CD4-positive, alpha-beta T cell treated with Interleukin-4 for 4 hours (primary cell): ENCODE results near the gene CHST14.

ENCODE experiments used
- DNase-seq: peaks from one replicate; pipeline ENCODE4 v3.0.0-alpha.2; 2020

Gene CHST14

DNA sequence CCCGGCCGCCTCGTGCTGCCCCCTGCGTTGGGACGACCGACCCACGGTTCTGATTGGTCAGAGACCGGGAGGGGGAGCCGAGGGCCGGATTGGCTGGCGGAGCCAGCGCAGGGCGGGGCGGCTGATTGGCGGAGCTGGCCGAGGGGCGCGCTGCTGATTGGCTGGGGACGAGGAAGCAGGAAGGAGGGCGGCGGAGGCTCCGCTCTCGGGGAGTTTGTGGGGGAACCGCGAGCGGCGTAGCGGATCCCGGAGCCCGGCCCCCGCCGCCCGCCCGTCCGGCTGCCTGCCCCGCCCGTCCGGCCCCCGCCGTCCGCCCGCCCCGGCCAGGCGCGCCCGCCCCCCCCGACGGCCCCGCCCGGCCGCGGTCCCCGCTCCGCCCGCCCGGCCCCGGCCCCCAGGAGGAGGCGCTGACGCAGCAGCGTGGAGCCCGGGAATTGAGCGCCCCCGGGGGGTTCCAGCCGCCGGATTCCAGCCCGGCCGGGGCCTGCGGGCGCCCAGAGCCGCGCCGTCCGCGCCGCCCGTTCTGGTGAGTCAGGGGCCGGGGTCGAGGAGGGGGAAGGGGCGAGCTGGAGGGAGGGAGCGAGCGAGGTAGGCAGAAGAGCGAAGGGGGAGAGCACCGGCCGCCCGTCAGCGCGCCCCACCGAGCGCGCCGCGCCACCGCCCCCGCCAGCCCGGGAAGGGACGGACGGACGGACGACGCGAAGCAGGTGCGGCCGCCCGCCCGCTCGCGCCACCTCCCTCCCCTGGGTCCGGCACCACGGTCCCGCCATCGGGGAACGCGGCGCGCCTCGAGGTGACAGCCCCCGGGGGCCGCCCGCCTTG, 29.8 kb upstream of the CHST14 start, which contains the start of gene BAHD1:
BAHD1 (plus strand) TSS at position 211 of the 822 bp plus-strand sequence. CDS start 17,512 bp downstream, outside the sequence.
- peak; percentile 95 for DNase-seq

GRCh38 chr15:40441565-40442531, 28.9 kb upstream of the CHST14 start:
- DNase-seq, result no peak

GRCh38 chr15:40443255-40443654, 27.5 kb upstream of the CHST14 start:
- DNase-seq, result no peak

- DNase-seq, result no peak
Observed at GRCh38 chr15:40443846-40444245, 26.9 kb upstream of the CHST14 start.

DNA sequence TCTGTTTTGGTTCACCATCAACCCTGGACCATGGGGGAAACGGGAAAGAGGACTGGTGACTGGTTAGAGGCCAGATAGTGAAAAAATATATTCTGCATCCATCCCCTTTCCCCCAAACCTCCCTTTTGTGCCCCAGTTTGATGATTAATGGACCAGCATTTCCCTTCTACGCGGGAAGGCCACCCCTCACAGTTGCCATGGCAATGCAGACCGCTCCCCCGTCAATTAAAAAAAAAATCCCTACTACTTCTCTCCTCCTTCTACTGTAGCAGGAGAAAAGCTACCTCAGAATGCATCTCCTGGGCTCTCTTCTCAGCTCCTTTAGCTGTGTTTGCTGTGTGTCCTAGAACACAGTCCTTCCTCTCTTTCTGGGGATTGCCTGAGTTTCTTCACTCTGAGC, 26.0 kb upstream of the CHST14 start:
- DNase-seq, result no peak

GRCh38 chr15:40445421-40445922, 25.3 kb upstream of the CHST14 start:
- no peak for DNase-seq

GRCh38 chr15:40446144-40446543, 24.6 kb upstream of the CHST14 start:
- DNase-seq, result no peak

GRCh38 chr15:40448354-40448753, 22.4 kb upstream of the CHST14 start:
- no peak for DNase-seq

DNA sequence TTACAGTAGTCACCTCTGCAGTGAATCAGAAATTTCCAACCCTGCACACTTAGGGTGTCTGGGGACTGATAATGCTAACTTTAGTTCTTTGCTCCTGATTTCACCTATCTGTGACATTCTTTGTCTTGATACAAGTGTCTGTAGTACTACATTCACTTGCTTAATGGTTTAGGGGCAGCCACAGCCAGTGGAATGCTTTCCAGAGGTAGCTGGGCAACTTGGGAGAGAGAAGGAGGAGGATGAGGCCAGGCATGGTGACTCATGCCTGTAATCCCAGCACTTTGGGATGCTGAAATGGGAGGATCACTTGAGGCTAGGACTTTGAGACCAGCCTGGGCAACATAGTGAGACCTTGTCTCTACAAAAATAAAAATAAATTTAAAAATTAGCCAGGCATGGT, 21.5 kb upstream of the CHST14 start:
- DNase-seq, result no peak

GRCh38 chr15:40450047-40450446, 20.7 kb upstream of the CHST14 start:
- DNase-seq, result no peak

GRCh38 chr15:40451527-40452158, 19.1 kb upstream of the CHST14 start:
- no peak for DNase-seq

DNA sequence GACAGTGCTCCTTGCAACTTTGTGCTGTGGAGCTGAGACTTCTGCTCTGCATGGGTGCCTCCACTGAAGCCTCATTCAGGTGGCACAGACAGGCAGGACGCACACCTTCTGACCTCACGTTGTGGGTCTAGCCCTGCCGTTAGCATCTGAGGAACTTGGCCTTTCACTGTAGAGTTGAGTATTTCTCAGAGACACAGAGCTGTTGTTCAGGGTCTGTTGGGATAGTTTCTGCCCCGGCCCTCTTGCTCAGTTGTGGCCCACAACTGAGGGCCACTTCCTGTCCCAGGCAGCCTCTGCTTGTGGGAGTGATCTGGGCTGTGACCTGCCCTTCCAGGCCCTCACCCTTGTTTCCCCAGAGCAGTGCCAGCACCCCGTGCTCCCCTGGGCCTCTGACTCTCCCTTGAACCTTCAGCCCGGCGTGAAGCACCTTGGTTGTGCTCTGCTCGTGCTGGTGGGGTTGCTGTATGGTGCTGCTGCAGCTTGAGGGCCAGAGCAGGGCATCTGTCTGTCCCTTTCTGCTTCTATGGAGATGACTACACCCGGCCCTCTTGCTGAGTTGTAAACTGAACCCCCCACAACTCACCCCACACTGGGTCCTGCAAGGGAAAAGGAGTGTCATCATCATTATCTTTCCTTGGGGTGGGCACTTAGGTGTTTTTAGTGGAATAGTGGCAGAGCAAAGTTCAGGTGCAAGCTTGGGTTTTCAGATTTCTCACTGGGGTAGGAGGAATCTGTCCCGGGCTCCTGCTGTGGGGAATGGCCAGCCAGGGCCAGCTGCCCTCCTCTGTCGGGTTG, 18.3 kb upstream of the CHST14 start:
- DNase-seq, result no peak

DNA sequence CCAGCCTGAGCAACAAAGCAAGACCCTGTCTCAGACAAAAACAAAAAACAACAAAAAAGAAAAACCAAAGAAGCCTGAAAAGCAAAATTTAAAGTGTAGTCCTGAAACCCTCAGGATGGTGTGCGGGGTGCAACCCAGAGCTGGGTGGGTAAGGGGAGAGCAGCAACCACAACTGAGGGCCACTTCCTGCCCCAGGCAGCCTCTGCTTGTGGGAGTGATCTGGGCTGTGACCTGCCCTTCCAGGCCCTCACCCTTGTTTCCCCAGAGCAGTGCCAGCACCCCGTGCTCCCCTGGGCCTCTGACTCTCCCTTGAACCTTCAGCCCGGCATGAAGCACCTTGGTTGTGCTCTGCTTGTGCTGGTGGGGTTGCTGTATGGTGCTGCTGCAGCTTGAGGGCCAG, 16.8 kb upstream of the CHST14 start:
- DNase-seq, result peak; percentile 35

- DNase-seq, result no peak
Observed at GRCh38 chr15:40454904-40455391, 15.8 kb upstream of the CHST14 start.

DNA sequence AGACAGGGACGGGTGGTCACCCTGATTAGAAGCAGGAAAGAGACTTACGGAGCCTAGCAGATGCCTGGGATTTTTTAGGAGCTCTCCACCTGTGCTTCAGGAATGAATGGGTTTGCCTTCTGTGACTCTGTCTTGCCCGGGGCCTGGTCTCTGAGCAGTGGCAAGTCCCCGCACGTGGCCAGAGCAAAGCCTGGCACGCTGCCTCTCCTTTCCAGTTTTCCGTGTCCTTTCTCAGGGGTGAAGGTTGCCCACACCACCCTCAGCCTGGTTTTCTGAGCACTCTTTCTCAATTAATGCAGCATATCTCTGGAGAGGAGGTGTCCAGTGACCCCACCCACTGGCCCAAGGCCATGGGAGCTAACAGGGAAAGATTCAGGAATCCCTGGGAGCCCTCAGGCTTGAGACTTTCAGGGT, 14.5 kb upstream of the CHST14 start:
- no peak for DNase-seq

DNA sequence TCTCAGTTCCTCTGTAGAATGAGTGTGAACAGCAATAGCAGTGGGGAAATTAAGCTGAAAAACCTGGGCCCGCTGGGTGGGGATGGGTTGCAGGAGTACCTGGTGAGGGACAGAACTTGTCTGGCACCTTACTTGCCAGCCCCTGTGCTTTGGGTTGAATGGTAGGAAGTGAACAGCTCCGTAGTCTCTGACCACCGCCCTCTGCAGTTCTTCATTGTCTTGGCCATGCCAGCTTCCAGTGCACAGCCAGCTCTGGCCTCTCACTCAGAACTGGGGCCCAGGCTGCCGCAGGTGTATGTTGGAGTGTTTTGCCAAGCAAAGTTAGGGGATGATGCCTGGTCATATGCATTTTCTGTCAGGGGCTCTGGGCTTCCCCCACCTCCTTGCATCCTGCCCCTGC, 14.0 kb upstream of the CHST14 start:
- DNase-seq, result no peak

DNA sequence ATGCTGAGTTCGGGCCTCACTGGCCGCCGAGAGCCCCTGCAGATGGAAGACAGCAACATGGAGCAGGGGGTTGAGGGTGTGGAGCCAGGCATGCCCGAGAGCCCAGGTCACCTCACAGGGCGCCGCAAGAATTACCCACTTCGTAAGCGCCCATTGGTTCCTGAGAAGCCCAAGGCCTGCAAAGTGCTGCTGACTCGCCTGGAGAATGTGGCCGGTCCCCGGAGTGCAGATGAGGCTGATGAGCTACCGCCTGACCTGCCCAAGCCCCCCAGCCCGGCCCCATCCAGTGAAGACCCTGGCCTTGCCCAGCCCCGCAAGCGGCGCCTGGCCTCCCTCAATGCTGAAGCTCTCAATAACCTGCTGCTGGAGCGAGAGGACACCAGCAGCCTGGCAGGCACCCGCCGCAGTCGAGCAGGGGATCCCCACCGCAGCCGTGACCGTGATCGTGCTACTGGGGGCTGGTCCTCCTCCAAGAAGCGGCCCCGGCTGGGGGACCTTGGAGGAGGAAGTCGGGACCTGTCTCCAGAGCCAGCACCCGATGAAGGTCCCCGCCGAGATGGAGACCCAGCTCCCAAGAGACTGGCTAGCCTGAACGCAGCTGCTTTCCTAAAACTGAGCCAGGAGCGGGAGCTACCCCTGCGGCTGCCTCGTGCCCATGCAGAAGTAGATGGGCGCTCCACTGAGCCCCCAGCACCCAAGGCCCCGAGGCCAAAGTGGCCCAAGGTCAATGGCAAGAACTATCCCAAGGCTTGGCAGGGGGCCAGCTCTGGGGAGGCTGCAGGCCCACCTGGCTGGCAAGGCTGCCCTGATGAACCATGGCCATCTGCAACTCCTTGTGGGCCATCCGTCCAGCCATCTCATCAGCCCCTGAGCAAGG, 12.1 kb upstream of the CHST14 start:
- DNase-seq, result no peak

GRCh38 chr15:40459391-40460015, 11.3 kb upstream of the CHST14 start:
- no peak for DNase-seq

GRCh38 chr15:40460404-40460803, 10.4 kb upstream of the CHST14 start:
- DNase-seq, result no peak

- no peak for DNase-seq
Observed at GRCh38 chr15:40461958-40462357, 8.8 kb upstream of the CHST14 start.
